PC-9 (cell line): Measurements from ENCODE around the gene CCL5.

Source experiments
- CTCF ChIP-seq: fragments of 200-600 bp; sonication (generic); conservative IDR thresholded peaks from 2 replicates; pipeline ENCODE4 v1.6.1; 2017; ENCODE audit warnings: mixed run types, antibody characterized with exemption, mild to moderate bottlenecking, moderate library complexity
- EZH2 ChIP-seq: fragments of 200-600 bp; sonication (generic); IDR thresholded peaks from 2 replicates; pipeline ENCODE4 v1.8.0; 2017; ENCODE audit warnings: antibody characterized with exemption, low read depth

- TF ChIP-seq CTCF (no peak), EZH2 (no peak)
Measured at GRCh38 chr17:35878361-35878760, 1.8 kb downstream of the CCL5 start.
